A549 treated with GW870086 at 1 μM for 4 hours (cell line): ENCODE measurements around the gene C3orf38. TPM values are rescaled to one million over a fixed set of nuclear protein-coding genes. Genes with fewer than 3 reads are reported as not detected.

Experiments used
- total RNA-seq: library from RNA; stranded (reverse); fragments of 200-300 nt; extraction: Qiagen RNA extraction; gene quantifications from 5 replicates; pipeline ENCODE4 v1.2.3, GENCODE V29; 2022; ENCODE audit warnings: low read depth

C3orf38 gene
- total RNA-seq: 16.4 to 20.4 TPM (median 18.0 TPM) in 5 replicates

GRCh38 chr3:88149509-88150362 lies at the start of gene C3orf38:
TSS of gene C3orf38 (plus strand) at chr3:88149959. CDS start at chr3:88150053, 94 bp downstream.

Other genes starting within 250 kb of the C3orf38 start
- 33.4 to 38.5 TPM (median 35.6 TPM) in 5 replicates for gene CGGBP1, start 91.0 kb upstream of the C3orf38 start, total RNA-seq
- gene ZNF654, start 90.7 kb upstream of the C3orf38 start, total RNA-seq: 2.7 to 5.1 TPM (median 4.1 TPM) in 5 replicates